ENCODE measurements around the gene POU2F3. TPM values are rescaled to one million over a fixed set of nuclear protein-coding genes. Genes with fewer than 3 reads are reported as not detected.

POU2F3 gene
- total RNA-seq, 1 donor from 2014 or later, result not detected

- Mint-ChIP-seq H3K27me3 (ENCODE audit: insufficient read depth, low read depth) (no peaks in the 10 kb centered on the region), H3K4me3 (no peak overlapping the region), H3K27ac (no peak overlapping the region), H3K4me1 (peaks cover 35% of the 10 kb centered on the region), H3K36me3 (peaks cover 10% of the 10 kb centered on the region), H3K9me3 (no peaks in the 10 kb centered on the region)
- no peaks in the 10 kb centered on the region for H3K9me3 ChIP-seq (ENCODE audit: low read depth)
- no peak overlapping the region for H3K27ac ChIP-seq
- peaks cover 98% of the 10 kb centered on the region for H3K79me2 ChIP-seq (ENCODE audit: low read depth)
- peaks cover 7% of the 10 kb centered on the region for H3F3A ChIP-seq (ENCODE audit: low read depth)
- peaks cover 25% of the 10 kb centered on the region for H3K4me1 ChIP-seq
- H3K4me2 ChIP-seq, result no peak overlapping the region
- no peak overlapping the region for H3K4me3 ChIP-seq
- TF ChIP-seq CTCF (IDR thresholded peaks at IDR 0.05) (no peak), EZH2phosphoT487 (IDR thresholded peaks at IDR 0.05) (no peak), EZH2 (IDR thresholded peaks at IDR 0.05) (no peak)
- no peak overlapping the region for H2AFZ ChIP-seq (replicated peaks)
- no peak for DNase-seq (ENCODE audit: low spot score)
- H3K27me3 ChIP-seq, result no peaks in the 10 kb centered on the region
- peaks cover 44% of the 10 kb centered on the region for H4K20me1 ChIP-seq (ENCODE audit: low read depth)
- H3K36me3 ChIP-seq, result no peaks in the 10 kb centered on the region
- no peak overlapping the region for H3K9ac ChIP-seq
Measured at GRCh38 chr11:120342678-120343077, 102.7 kb downstream of the POU2F3 start.

DNA sequence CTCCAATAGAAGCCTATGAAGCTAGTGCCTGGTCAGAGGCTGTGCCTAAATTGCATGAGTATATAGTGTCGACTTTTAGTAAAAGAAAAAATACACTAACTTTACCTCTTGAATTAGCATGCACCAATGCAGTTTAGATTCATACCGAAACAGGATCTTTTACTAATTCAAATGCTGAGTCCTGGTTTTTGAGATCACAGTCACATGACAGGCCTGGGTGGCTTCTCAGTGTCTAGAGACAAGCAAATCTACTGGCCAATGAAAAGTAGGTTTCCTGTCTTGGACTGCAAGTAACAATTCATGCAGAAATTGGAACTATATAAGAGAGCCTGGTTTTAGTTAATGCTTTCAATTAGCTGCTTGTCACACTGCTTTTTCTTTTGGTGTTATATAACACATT, 103.5 kb downstream of the POU2F3 start:
- Mint-ChIP-seq H3K27ac (no peak overlapping the region), H3K4me1 (peaks cover 29% of the 10 kb centered on the region), H3K4me3 (no peak overlapping the region), H3K9me3 (no peaks in the 10 kb centered on the region), H3K27me3 (ENCODE audit: insufficient read depth, low read depth) (no peaks in the 10 kb centered on the region), H3K36me3 (peaks cover 10% of the 10 kb centered on the region)
- no peak overlapping the region for H3K4me2 ChIP-seq
- TF ChIP-seq EZH2phosphoT487 (IDR thresholded peaks at IDR 0.05) (no peak), CTCF (IDR thresholded peaks at IDR 0.05) (no peak)
- H3K79me2 ChIP-seq (ENCODE audit: low read depth), result peaks cover 97% of the 10 kb centered on the region
- no peaks in the 10 kb centered on the region for H3K9me3 ChIP-seq (ENCODE audit: low read depth)
- H3K9ac ChIP-seq, result no peak overlapping the region
- no peak overlapping the region for H3K4me3 ChIP-seq
- H3K27ac ChIP-seq, result no peak overlapping the region
- DNase-seq (ENCODE audit: low spot score), result no peak
- H3K27me3 ChIP-seq, result no peaks in the 10 kb centered on the region
- no peaks in the 10 kb centered on the region for H3K36me3 ChIP-seq
- H2AFZ ChIP-seq (replicated peaks), result no peak overlapping the region
- H3K4me1 ChIP-seq, result peaks cover 19% of the 10 kb centered on the region
- H3F3A ChIP-seq (ENCODE audit: low read depth), result peaks cover 5% of the 10 kb centered on the region
- peaks cover 36% of the 10 kb centered on the region for H4K20me1 ChIP-seq (ENCODE audit: low read depth)

DNA sequence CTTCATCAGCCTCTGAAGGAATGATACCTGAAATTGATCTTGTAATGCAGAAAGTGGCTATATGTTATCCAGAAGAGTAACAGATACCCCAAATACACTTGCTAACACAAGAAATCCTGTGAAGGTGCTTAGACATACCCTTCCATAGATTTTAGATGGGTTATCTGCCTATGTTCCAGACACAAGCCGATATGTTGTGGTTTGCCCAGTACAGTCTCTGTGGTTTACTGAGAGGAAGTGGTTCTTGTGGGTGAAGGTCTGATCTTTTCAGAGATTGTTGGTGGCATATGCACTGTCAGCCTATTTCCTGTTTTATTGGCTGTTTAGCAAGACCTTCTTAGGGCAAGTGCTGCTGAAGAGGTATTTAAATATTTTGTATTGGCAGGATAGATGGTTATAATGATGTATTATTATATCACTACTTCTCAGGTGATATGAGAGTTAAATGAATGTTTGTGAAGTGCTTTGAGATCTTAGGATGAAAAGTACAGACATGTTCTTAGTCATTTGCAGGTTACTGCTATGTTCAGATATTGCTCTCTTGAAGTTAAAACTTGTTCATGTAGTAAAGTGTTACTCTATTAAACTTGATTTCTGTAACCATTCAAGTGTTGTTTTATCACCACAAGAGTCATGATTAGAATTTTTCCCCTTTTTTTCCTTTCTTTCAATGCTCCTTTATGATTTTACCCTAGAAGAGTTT, 104.5 kb downstream of the POU2F3 start:
- Histone ChIP-seq H3K27ac (no peak overlapping the region), H2AFZ (replicated peaks) (no peak overlapping the region), H3K9me3 (ENCODE audit: low read depth) (no peaks in the 10 kb centered on the region), H3K4me1 (peaks cover 9% of the 10 kb centered on the region), H3F3A (ENCODE audit: low read depth) (peaks cover 5% of the 10 kb centered on the region), H3K4me2 (no peak overlapping the region), H3K36me3 (no peaks in the 10 kb centered on the region), H3K4me3 (no peak overlapping the region), H3K9ac (no peak overlapping the region), H4K20me1 (ENCODE audit: low read depth) (peaks cover 26% of the 10 kb centered on the region), H3K79me2 (ENCODE audit: low read depth) (peaks cover 97% of the 10 kb centered on the region), H3K27me3 (no peaks in the 10 kb centered on the region)
- Mint-ChIP-seq H3K27me3 (ENCODE audit: insufficient read depth, low read depth) (no peaks in the 10 kb centered on the region), H3K27ac (no peak overlapping the region), H3K4me3 (no peak overlapping the region), H3K36me3 (peaks cover 10% of the 10 kb centered on the region), H3K9me3 (no peaks in the 10 kb centered on the region), H3K4me1 (peaks cover 21% of the 10 kb centered on the region)
- DNase-seq (ENCODE audit: low spot score), result no peak
- TF ChIP-seq CTCF (IDR thresholded peaks at IDR 0.05) (no peak), EZH2 (IDR thresholded peaks at IDR 0.05) (no peak), EZH2phosphoT487 (IDR thresholded peaks at IDR 0.05) (no peak)
